ENCODE measurements around the gene ART4.

The ART4 gene

GRCh38 chr12:14843425-14843887 is at the start of gene ART4:
ART4 (minus strand) TSS chr12:14843526; CDS start chr12:14843113, 413 bp downstream.
- DNase-seq (ENCODE audit: low read depth): no peak

- no peak for DNase-seq (ENCODE audit: low read depth)
Observed at GRCh38 chr12:14892726-14893505, 49.6 kb upstream of the ART4 start.

- DNase-seq (ENCODE audit: low read depth): no peak
Observed at GRCh38 chr12:14890701-14891100, 47.4 kb upstream of the ART4 start.

- DNase-seq (ENCODE audit: low read depth): no peak
Observed at GRCh38 chr12:14886271-14886670, 42.9 kb upstream of the ART4 start.

- DNase-seq (ENCODE audit: low read depth): no peak
Observed at GRCh38 chr12:14885718-14886221, 42.4 kb upstream of the ART4 start, which contains the start of gene MGP. MGP (minus strand) TSS chr12:14885854; CDS start chr12:14885791, 63 bp downstream.

- peak; percentile 53 for DNase-seq (ENCODE audit: low read depth)
Observed at GRCh38 chr12:14884458-14884878, 41.1 kb upstream of the ART4 start.

- no peak for DNase-seq (ENCODE audit: low read depth)
Observed at GRCh38 chr12:14883686-14884085, 40.4 kb upstream of the ART4 start.

GRCh38 chr12:14880890-14881453 is 37.6 kb upstream of the ART4 start:
- DNase-seq (ENCODE audit: low read depth): no peak

- no peak for DNase-seq (ENCODE audit: low read depth)
Observed at GRCh38 chr12:14879222-14879933, 36.1 kb upstream of the ART4 start.

GRCh38 chr12:14878488-14878887 is 35.2 kb upstream of the ART4 start:
- DNase-seq (ENCODE audit: low read depth): no peak

GRCh38 chr12:14876833-14877232 is 33.5 kb upstream of the ART4 start:
- DNase-seq (ENCODE audit: low read depth): no peak

- no peak for DNase-seq (ENCODE audit: low read depth)
Observed at GRCh38 chr12:14874882-14875281, 31.6 kb upstream of the ART4 start.

- no peak for DNase-seq (ENCODE audit: low read depth)
Observed at GRCh38 chr12:14873440-14874185, 30.3 kb upstream of the ART4 start.

- no peak for DNase-seq (ENCODE audit: low read depth)
Observed at GRCh38 chr12:14871886-14872285, 28.6 kb upstream of the ART4 start.

GRCh38 chr12:14871247-14871646 is 27.9 kb upstream of the ART4 start:
- DNase-seq (ENCODE audit: low read depth): no peak

- no peak for DNase-seq (ENCODE audit: low read depth)
Observed at GRCh38 chr12:14868916-14869506, 25.7 kb upstream of the ART4 start.

GRCh38 chr12:14860490-14860889 is 17.2 kb upstream of the ART4 start:
- DNase-seq (ENCODE audit: low read depth): no peak

GRCh38 chr12:14858513-14858912 is 15.2 kb upstream of the ART4 start:
- no peak for DNase-seq (ENCODE audit: low read depth)

GRCh38 chr12:14854586-14855183 is 11.4 kb upstream of the ART4 start:
- no peak for DNase-seq (ENCODE audit: low read depth)

GRCh38 chr12:14853961-14854360 is 10.6 kb upstream of the ART4 start:
- no peak for DNase-seq (ENCODE audit: low read depth)

- DNase-seq (ENCODE audit: low read depth): no peak
Observed at GRCh38 chr12:14852880-14853279, 9.6 kb upstream of the ART4 start.

Data from activated T-helper 9 cell treated with anti-CD3 and anti-CD28 coated beads, Interleukin-2, amount 50 U/mL, for 16 hours (primary cell).